Stimulated activated CD8-positive, alpha-beta memory T cell treated with anti-CD3 and anti-CD28 coated beads, Interleukin-7, amount 100 ng/mL, for 1 hour (primary cell): Measurements from ENCODE around the gene JARID2.

Experiments
- DNase-seq, 2 donors: peaks; one replicate each; pipeline ENCODE4 v3.0.0-alpha.2; 2020; ENCODE audit warnings: low read depth in 2 of 2

JARID2 gene

DNA sequence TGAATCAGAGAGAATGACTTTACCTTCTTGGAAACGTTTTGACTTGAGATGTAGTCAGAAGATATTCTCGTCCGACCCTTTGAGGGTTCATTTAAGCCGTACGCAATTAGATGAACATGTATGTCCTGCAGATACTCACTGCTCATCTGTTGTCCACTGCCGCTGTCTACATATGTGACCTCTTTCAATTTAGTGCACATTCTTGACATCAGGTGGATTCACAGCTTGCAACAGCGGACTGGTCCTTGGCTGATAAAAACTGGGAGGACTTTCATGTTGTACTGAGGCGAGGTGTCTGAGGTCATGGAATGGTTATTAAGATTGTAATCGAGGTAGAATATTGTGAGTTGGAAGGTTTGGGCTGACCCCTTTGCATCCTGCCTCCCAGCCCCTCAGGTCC, 194.2 kb downstream of the JARID2 start:
- DNase-seq: no peak

DNA sequence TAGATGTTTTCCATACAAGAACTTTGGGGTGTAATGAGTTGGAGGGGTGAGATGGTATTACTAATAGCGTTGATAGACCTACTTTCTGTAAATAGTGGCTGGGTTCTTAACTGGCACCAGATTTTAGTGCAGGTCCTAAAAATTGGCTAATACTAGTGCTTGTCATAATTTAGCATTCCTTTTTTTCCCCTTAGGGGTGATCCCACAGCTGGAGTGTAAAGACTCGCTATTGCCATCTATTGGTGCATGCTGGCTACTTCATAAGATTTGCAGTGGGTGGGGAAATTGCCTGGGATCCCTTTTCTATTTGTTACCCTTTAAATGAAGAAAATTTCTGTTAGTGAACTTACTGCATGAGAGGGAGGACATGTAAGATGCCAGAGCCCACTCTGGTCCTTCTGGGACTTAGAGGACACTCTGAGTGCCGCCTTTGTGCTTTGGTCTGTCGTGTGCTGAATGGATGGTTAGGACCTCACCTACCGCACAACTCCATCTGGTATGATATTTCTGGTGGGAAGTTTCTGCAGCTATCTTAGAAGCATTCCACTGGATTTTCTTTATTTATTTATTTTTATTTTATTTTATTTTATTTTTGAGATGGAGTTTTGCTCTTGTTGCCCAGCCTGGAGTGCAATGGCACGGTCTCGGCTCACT, 195.5 kb downstream of the JARID2 start:
- no peak for DNase-seq

DNA sequence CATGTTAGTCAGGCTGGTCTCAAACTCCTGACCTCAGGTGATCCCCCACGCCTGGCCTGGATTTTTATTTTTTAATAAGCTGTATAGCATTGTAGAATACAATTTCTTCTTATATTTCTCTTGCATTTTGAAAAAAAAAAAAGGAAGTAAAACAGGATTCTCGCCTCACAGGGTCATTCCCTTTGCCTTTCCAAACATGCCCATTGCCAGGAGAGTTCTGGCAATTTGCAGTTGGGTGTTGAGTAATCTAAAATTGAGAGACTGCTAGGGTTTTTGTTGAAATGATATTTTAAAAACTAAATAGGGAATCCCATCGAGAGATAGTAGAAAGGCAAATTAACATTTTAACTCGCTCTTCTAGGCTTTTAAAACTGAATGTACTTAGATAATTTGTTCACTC, 196.1 kb downstream of the JARID2 start:
- no peak for DNase-seq

DNA sequence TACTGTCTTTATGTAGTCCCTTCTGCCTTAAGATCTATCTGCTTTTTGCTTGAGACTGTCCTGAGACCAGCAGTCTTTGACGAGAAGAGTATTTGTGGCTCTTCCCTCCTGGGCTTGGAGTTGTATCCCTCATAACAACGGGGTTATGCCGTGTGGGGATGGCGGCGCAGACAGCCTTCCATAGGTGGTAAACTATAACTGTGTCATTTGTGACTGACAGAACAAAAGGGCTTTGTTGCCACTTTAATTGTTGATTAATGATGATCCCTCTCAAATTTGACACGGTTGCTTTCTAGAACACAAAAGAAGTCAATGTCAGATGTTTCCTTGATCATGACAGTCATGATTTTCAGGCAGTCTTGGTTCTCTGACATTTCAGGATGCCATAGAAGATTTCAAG, 196.6 kb downstream of the JARID2 start:
- DNase-seq: no peak

DNA sequence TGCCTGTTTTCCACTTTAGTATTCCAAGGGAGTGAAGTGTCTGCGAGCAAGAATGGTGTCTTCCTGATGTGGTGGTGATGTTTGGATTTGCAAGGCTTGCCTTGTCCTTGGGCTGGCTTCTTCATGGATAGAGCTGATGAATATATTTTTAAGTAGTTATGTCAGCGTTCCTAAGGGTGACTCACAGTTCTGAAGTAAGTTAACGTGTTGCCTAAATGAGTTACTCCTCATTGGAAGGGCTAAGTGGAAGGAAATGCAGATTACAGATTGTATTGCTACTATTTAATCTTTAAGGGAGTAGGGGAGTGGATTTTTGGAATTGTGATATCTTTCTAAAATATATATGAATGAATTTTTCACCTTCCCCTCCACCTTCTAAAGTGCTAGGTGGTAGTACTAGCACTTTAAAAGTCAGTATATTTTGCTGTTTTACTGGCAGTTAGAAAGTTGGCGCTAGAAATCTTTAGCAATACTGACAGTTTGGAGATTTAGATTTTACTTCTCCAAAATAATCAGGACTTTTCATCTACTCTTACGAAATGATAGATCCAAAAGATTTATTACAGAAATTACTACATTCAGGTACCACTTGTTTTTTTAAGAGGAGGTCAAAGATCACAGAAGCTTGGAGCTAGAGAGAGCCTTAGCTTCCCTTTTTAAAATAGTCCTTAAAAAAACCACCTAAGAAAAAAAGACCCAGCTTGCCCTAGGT, 197.4 kb downstream of the JARID2 start:
- DNase-seq: no peak

DNA sequence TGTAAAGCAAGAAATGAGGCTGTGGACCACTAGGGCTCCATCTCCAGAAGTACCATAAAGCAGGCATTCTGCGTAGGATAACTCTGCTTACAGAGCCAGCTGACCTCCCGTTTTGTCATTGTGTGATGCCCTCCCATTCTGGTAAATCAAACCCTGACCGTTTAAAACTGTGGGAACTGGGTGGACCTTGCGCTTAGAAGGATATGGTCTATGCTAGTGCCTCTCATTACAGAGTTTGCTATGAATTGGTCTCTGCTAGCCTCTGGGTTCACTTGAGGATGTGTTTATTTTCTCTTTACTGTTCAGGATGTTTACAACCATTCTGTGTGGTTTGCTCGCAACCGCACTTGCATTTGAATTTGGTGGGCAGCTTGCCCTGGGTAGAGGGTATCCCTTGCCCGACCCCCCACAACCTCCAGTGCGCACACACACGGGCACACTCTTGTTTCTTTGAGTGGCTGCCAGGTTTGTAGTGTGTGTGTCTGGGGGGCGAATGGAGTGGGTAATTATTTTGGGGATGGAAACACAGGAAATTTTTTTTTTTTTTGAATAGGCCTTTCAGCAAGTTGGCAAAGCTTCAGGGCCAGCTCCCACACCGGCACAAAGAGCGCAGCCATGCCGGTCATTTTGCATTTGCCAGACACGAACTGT, 198.3 kb downstream of the JARID2 start:
- DNase-seq: no peak

DNA sequence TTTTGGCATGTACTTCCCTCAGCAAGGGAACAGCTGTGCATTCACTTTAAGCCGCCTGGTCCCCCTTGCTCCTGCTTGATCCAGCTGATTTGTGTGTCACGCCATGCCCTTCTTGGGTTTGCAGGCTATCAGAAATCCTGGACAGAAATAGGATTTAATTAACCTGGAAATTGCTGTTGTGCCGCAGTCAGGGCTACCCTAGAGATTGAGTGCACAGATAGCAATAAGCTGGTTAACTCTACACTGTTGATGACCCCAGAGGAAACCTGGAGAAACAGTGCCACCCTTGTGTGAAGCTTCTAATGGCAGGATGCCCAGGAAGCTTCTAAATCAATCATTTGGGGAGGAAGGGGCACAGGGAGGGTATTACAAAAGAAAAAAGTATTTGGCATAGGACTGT, 199.0 kb downstream of the JARID2 start:
- no peak for DNase-seq

DNA sequence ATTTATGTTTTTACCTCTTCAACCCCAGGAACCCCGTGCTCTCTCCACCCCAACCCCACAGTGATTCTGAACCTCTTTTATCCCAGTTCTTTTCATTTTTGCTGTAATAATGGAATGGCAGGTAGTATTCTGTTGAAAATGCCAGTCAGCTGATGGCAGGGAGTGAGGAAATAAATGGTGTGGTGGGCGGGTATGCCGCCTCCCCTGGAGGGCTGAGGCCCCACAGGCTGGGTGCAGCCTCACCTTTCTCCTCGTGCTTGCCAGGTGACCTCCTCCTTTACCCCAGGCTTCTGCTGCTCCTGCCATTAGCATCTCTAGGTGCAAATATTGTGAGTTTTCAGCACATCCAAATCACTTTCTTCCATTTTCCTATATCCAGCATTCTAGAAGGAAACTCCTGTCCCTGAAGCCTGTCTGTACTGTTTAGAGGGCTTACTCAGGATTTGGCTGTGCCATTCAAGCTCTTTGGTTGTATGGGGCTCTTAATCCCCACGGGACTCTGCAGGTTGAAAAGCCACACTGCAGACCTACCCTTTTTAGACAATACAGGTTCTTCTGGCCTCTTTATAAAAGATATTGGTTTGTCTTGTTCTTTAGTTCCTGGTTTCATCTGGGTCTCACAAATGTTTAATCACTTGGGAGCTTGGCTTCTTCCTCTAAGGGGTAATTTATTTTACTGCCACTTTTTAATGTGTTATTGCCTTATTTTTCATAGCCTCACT, 201.8 kb downstream of the JARID2 start:
- no peak for DNase-seq

DNA sequence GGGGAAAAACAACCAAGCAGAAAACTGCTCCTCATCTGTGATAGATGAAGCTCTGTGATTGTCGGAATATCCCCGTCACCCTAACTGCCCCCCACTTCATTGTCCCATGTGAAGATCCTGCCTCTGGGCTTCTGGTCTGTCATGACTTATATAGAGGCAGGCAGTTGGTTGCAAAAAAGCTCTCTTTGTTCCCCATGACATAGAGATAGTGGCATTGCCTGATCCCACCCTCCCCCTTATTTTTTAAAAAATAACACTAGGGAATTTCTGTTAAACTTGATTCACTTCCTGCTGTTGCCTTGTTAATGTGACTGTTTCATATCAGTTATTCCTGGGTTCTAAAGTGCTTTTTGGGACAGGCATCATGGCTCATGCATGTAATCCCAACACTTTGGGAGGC, 203.1 kb downstream of the JARID2 start:
- no peak for DNase-seq

DNA sequence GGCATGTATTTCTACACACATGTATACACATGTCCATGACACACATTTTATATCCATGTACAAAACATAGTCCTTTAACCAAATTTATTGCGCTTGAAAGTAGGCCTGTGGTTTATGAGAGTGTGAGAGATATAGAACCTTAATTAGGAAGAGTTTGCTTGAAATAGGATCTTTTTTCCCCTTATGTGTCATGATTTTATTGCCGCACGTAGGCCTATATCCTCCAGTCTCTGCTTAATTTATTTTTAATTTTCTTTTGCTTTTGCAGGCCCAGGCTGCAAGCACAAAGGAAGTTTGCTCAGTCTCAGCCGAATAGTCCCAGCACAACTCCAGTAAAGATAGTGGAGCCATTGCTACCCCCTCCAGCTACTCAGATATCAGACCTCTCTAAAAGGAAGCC, 205.9 kb downstream of the JARID2 start:
- DNase-seq: no peak

DNA sequence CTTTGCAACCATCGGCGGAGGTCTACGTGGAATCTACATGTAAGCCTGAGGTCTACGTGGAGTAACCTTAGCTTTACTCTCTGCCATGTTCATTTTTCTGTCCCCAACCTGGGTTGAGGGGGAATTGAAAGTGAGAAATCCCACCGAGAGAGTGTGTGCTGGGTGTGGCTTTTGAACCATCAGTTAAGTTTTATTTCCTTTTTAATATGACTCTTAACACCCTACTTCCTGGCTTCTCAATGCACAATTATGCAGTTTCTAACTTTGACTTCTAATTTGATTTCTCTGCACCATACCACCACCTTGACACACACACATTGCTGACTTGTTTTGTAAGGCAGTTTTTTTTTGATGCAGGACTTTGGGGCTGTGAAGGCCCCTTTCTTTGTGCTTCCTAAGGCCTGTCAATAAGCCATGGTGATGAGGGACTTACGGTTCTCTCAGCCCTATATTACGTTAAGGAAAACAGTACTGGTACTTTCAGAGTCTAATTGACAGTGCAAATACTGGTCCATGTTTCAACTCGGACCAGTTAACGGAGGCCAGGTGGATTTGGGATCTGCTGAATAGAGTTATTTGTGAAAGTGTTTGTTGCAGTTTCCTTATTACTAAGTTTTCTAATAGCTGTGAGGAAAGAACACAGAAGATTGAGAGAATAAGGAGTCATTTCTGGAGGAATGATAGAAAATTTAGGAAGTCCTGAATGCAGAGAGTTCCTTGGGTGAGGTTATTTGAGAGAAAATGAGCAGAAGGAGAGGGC, 206.5 kb downstream of the JARID2 start:
- no peak for DNase-seq

DNA sequence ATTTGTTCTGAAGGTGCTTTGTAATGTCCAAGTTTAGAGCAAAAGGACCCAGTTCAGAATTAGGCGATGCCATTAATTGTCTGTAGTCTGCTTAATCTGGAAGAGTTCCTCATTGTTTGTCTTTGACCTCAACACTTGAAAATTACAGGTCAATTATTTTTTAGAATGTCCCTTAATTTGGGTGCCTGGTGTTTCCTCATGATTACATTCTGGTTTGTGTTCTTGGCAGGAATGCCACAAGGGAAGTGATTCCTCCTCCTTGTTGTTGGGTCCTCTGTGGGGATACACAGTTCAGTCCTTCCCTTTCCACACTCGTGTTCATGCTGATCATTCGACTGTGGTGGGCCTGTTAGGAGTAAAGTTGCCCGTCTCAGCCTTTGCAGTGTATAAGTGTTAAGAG, 207.3 kb downstream of the JARID2 start:
- no peak for DNase-seq

DNA sequence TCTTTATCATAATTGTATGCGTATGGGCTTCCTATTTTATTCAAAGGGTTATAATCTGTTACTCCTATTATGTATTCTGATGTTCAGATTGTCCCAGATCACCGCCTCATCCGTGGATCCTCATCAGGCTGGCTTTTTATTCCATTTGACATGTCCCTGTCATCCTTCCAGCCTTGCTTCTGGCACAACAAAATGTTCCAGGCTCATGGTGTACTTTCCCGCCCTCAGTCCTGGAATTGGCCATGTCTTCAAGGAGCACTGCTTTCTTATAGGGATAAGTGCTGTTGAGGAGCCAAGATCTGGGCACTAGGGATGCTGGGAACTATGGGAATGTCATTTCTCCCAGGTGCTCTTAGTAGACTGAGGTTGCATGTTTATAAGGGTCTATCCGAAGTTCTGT, 207.8 kb downstream of the JARID2 start:
- no peak for DNase-seq

DNA sequence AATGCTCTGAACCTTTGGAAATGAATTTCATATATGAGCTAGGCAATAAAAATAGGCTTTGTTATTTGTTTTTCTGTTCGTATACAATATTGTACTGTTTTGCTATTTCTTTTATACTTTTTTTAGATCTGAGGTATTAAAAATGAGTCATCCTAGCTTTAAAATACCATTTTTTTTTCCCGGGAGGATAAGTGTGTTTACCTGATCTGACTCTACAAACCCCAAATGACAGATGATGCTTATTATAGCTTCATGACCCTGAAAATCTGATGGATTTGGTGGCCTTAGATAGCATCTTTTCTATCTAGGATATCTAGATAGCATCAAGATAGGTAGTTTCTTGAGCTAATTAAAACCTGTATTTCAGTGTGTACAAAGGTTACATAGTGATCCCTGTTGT, 210.6 kb downstream of the JARID2 start:
- no peak for DNase-seq

DNA sequence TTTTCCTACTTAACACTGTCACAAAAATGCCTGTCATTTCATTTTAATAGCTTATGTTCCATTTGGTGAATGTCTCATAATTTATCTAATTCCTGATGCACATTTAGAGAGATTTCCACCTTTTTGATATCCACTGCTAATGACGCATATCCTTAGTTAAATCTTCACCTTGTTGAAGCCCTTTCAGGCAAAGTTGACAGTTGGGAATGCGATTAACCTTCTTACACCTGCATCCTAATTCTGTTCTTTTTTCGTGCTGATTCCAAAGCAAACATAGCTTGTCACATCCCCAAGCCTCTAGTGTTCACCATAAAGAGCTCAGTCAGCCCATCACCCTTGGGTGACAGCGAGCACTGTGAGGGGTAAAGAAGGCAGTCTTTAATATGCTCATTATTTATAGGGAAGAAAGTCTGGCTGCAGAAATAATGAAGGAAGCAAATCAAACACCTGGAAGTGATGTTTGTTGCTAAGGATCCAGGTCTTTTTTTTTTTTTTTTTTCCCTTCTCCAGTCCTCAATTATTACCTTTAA, 211.3 kb downstream of the JARID2 start:
- no peak for DNase-seq

DNA sequence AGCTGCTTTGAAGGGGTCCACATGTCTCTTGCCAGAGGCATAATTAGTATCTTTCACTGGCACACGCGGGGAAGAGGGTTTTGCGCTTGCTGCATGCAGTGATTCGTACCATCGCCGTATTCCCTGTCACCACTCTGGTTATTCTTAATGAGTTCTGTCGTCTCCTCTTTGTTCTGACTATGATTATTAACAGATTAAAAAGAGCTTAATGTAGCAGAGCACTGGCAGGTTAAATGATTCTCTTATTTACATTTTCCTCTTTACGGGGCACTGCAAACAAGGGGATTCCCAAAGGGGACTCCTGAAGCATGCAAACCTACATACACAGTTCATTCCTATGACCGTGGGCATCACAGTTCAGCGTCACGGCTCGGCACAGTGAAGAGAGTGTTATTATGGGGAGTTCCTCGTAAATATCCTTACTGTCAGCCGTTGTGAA, 212.2 kb downstream of the JARID2 start:
- DNase-seq: no peak

DNA sequence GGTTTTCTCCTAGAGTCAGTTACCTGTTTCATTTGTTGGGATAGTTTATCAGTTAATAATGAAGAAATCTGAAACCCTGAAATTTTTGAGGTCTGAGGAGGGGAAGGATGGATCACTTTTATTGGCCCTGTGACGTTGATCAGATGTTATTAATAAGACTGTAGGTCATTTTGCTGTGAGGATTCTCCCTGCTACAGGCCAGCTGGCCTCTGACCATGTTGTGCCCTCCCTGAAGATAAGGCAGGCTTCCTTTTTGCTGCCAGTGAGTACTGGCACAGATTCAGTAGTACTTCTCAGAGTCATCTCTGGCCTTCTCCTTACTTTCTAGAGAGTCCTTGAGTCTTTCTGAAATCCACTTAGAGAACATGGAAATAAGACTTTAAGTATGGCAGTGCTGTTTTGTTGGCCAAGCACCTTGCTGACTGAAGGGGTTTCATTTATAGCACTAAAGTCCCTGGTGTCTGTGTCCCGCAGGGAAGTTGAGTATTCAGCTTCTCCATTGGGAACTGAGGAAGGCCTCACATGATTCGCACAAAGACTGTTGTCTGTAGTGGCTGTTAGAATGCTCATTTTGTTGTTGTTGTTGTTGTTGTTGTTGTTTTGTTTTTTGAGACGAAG, 214.3 kb downstream of the JARID2 start:
- DNase-seq: no peak

DNA sequence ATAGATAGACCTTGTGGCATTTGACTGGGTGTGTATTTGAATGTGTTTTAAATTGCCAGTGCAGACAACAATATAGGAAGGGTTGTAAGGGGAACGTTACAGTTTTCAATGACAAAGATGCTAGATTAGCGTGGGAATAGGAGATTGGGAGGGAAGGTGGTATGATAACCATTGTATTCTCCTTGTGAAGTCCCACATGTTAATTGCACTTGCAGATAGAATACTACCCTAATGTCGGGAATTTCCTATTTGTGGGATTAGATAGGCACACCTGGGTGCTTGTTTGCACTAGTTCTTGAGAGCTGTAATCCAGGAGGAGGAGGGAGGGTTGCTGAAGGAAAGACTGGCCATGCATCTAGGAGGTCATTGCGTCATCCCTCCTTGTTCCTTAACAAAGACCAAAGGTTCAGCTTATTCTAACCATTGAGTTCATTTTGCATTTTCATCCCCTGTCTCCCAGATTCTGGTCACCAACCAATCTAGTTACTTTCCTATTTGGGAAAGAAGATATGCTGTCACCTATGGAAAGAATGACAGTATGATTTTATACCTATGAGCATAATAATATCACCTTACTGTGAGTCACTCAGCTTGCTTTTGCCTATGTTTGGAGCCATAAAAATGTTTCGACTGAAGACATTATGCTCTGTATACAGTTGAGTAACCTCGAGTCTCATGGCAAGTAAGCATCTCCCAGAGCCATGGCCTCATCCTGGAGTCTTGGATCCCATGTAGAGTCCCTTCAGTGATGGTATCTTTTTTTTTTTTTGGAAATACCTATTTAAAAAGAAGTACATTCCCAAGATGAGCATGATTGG, 215.5 kb downstream of the JARID2 start:
- DNase-seq: no peak

DNA sequence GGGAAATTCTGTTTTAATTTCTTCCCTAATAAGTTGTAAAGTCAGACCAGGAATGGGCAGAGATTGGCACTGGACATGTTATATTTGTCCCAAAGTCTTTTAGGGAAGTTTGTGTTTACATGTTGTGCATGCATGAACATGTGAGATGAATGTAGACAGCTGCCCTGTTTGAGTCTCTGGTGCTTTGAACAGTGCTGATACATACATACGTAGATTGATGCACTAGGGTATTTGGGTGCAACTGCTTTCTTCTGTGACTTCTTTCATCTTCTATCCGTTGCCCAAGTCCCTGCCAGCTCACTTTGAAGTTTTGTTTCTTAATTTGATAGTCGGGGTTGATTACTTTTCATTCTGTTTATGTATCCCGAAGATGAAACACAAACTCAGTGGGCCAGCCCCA, 216.4 kb downstream of the JARID2 start:
- no peak for DNase-seq
